Fibroblast of lung (primary cell): ENCODE results near the gene INTS6L. TPM values are rescaled to one million over a fixed set of nuclear protein-coding genes. Genes with fewer than 3 reads are reported as not detected.

Experiments used
- DNase-seq, 2 donors: peaks; one replicate each; pipeline versions ENCODE4 v3.0.0 to v3.0.0-alpha.2; 2010; ENCODE audit warnings: low read depth in 2 of 2
- H2AFZ ChIP-seq: 2 replicates; pipeline ENCODE4 v1.5.1; 2012; ENCODE audit warnings: low read length, control low read depth, inconsistent platforms
- H3K27ac ChIP-seq: 2 replicates; pipeline ENCODE4 v1.5.1; 2011; ENCODE audit warnings: low read length, control low read depth; ENCODE audit not compliant: insufficient read depth
- H3K27me3 ChIP-seq: 2 replicates; pipeline ENCODE4 v1.5.1; 2011; ENCODE audit warnings: mild to moderate bottlenecking, low read length; ENCODE audit not compliant: control insufficient read depth, insufficient read depth
- H3K36me3 ChIP-seq: 2 replicates; pipeline ENCODE4 v1.5.1; 2011; ENCODE audit warnings: low read length; ENCODE audit not compliant: control insufficient read depth, insufficient read depth
- H3K4me1 ChIP-seq: 2 replicates; pipeline ENCODE4 v1.5.1; 2011; ENCODE audit warnings: low read length; ENCODE audit not compliant: control insufficient read depth, insufficient read depth; ENCODE audit errors: extremely low read depth
- H3K4me2 ChIP-seq: 2 replicates; pipeline ENCODE4 v1.5.1; 2011; ENCODE audit warnings: low read length, control low read depth; ENCODE audit not compliant: insufficient read depth; ENCODE audit errors: extremely low read depth
- H3K4me3 ChIP-seq, 4 experiments: fragments of 200-600 bp in 1 of 4; sonication (generic) in 1 of 4; replicated peaks in 1 of 4; 2 replicates each; pipeline ENCODE4 v1.5.1; 2011 to 2016; ENCODE audit warnings: low read length in 4 of 4, low read depth in 3 of 4, mild to moderate bottlenecking in 3 of 4, control low read depth in 2 of 4, inconsistent platforms in 1 of 4, mixed read lengths in 1 of 4; ENCODE audit not compliant: insufficient read depth in 1 of 4; ENCODE audit errors: control extremely low read depth in 1 of 4
- H3K79me2 ChIP-seq: 2 replicates; pipeline ENCODE4 v1.5.1; 2012; ENCODE audit warnings: mild to moderate bottlenecking, low read length, inconsistent platforms; ENCODE audit not compliant: control insufficient read depth, insufficient read depth
- H3K9ac ChIP-seq: 2 replicates; pipeline ENCODE4 v1.5.1; 2011; ENCODE audit warnings: mild to moderate bottlenecking, low read length, control low read depth; ENCODE audit not compliant: insufficient read depth
- H3K9me3 ChIP-seq: 2 replicates; pipeline ENCODE4 v1.5.1; 2012; ENCODE audit warnings: low read depth, low read length; ENCODE audit not compliant: control insufficient read depth, insufficient read depth
- H4K20me1 ChIP-seq: 2 replicates; pipeline ENCODE4 v1.5.1; 2011; ENCODE audit warnings: low read length; ENCODE audit not compliant: control insufficient read depth, insufficient read depth; ENCODE audit errors: extremely low read depth
- CTCF ChIP-seq, 2 donors: IDR thresholded peaks in 1 of 2; conservative IDR thresholded peaks in 1 of 2; 1 replicate in 1 of 2; 2 replicates in 1 of 2; pipeline ENCODE4 v1.5.1; 2011 to 2012; ENCODE audit warnings: low read length in 2 of 2, control low read depth in 1 of 2, inconsistent platforms in 1 of 2, low read depth in 1 of 2, mild to moderate bottlenecking in 1 of 2
- EZH2 ChIP-seq: IDR thresholded peaks from 2 replicates; pipeline ENCODE4 v1.5.1; 2012; ENCODE audit warnings: low read length, control low read depth, mild to moderate bottlenecking; ENCODE audit errors: missing control alignments
- polyA plus RNA-seq, 2 donors: library from polyadenylated mRNA; depleted of rRNA in 1 of 2; stranded (reverse) in 1 of 2; unstranded in 1 of 2; fragments of >200 nt; gene quantifications; 2 replicates each; pipeline ENCODE4 v1.2.1, GENCODE V29; 2011 to 2012; ENCODE audit warnings: missing spikeins in 1 of 2
- total RNA-seq: library from RNA; depleted of rRNA; stranded (reverse); fragments of >200 nt; gene quantifications from 2 replicates; pipeline ENCODE4 v1.2.1, GENCODE V29; 2014

The INTS6L gene
- total and polyA plus RNA-seq, 2 donors (not counting 1 experiment from before 2014, with no cell fraction given): 5.1 to 5.7 TPM

DNA sequence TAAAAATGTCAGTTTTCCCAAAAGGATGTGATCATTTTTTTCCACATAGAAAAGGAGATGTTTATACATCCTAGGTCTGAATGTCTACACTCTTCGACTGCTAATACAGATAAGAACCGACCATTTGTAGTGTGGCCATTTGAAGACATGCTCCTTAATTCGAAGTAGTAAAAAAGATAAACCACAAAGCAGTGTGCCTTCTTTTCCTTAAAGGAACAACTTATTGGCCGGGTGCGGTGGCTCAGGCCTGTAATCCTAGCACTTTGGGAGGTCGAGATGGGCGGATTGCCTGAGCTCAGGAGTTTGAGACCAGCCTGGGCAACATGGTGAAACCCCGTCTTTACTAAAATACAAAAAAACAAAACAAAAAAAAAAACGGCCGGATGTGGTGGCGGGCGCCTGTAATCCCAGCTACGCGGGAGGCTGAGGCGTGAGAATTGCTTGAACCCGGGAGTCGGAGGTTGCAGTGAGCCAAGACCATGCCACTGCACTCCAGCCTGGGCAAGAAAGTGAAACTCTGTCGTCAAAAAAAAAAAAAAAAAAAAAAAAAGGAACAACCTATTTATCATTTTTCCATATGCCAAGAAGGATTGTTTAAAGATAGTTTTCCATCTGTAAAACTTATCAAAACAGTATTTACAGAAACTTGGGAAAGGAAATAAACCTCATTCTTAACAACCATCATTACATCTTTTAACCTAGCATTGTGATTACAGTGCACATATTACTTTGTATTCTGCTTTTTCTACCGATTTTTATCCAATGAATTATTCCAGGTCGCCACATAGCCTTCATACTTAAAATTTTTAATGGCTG, 2.6 kb downstream of the INTS6L start:
- H3K79me2 ChIP-seq: no peaks in the 10 kb centered on the region
- TF ChIP-seq EZH2: no peak
- no peak for TF ChIP-seq CTCF (conservative IDR thresholded peaks at IDR 0.05 in 1 of 2, IDR thresholded peaks at IDR 0.05 in 1 of 2; ENCODE audit: low read depth in 1 of 2, low read length in 2 of 2)
- peak overlapping the region; percentile 26 to 69 (median 56) for H3K4me3 ChIP-seq
- no peaks in the 10 kb centered on the region for H3K36me3 ChIP-seq
- H2AFZ ChIP-seq: no peak overlapping the region
- H3K9me3 ChIP-seq: no peaks in the 10 kb centered on the region
- H3K9ac ChIP-seq: peak overlapping the region; percentile 7
- H3K4me2 ChIP-seq: peak overlapping the region; percentile 75
- peak overlapping the region; percentile 83 for H3K27ac ChIP-seq
- H3K27me3 ChIP-seq: no peaks in the 10 kb centered on the region
- no peaks in the 10 kb centered on the region for H4K20me1 ChIP-seq
- DNase-seq: peak; percentile 0 to 1
- H3K4me1 ChIP-seq: no peaks in the 10 kb centered on the region

- Histone ChIP-seq H3K4me2 (no peak overlapping the region), H3K79me2 (no peaks in the 10 kb centered on the region), H2AFZ (no peak overlapping the region), H3K9me3 (no peaks in the 10 kb centered on the region), H4K20me1 (no peaks in the 10 kb centered on the region), H3K27ac (no peak overlapping the region), H3K9ac (no peak overlapping the region), H3K36me3 (no peaks in the 10 kb centered on the region), H3K4me1 (no peaks in the 10 kb centered on the region), H3K4me3 (no peak overlapping the region), H3K27me3 (no peaks in the 10 kb centered on the region)
- TF ChIP-seq EZH2 (no peak), CTCF (conservative IDR thresholded peaks at IDR 0.05 in 1 of 2, IDR thresholded peaks at IDR 0.05 in 1 of 2; ENCODE audit: low read depth in 1 of 2, low read length in 2 of 2) (no peak)
- no peak for DNase-seq
These were observed 7.8 kb downstream of the INTS6L start for GRCh38 chrX:135528254-135528653.

DNA sequence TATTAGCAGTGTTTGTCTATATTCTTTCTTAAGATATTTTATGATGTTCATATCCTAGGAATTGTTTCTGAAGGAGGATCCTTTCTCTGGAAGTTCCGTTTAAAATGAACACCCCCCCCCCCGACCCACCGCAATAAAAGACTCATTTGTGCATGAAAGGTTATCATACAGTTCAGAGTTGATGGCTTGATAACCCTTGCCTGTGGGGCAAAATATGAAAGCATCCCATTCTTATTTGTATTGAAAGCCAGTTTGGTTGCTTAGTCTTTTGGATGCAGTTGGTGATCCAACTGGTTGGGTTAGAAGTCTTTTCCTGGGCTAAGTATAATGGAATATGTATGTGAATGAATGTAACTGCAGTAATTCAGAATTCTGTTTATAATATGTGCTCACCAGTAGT, 8.3 kb downstream of the INTS6L start:
- H3K27me3 ChIP-seq: no peaks in the 10 kb centered on the region
- no peaks in the 10 kb centered on the region for H3K4me1 ChIP-seq
- TF ChIP-seq CTCF (conservative IDR thresholded peaks at IDR 0.05 in 1 of 2, IDR thresholded peaks at IDR 0.05 in 1 of 2; ENCODE audit: low read depth in 1 of 2, low read length in 2 of 2): no peak
- no peak for TF ChIP-seq EZH2
- H3K36me3 ChIP-seq: no peaks in the 10 kb centered on the region
- DNase-seq: no peak
- H3K9ac ChIP-seq: no peak overlapping the region
- no peaks in the 10 kb centered on the region for H3K9me3 ChIP-seq
- H3K27ac ChIP-seq: no peak overlapping the region
- no peaks in the 10 kb centered on the region for H4K20me1 ChIP-seq
- no peak overlapping the region for H3K4me3 ChIP-seq
- H3K79me2 ChIP-seq: no peaks in the 10 kb centered on the region
- H2AFZ ChIP-seq: no peak overlapping the region
- no peak overlapping the region for H3K4me2 ChIP-seq
